ENCODE results near the gene LRRC25.

DNA sequence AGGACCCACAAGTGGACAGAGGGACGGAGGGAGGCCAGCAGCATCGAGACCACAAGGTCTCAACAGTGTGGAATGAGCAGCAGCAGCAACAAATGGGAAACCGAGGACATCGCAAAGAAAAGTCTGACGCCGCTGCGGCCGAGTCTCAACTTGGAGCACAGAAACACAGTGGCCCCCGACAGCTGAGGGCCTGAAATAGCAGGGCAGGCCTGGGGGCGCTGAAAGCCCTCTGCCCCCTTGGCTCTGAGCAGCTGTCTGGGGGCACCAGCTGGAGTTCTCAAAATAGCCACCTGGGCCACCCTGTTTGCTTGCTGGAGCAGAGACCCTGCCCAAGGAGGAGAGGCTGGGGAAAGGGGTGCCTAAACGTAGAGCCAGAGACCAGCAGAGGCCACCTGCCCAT, 46.4 kb upstream of the LRRC25 start:
- TF ChIP-seq CTCF (conservative IDR thresholded peaks at IDR 0.05; ENCODE audit: low read depth, low read length) (no peak), EZH2phosphoT487 (IDR thresholded peaks at IDR 0.05; ENCODE audit: borderline replicate concordance, low read length) (no peak)
